Measurements from ENCODE around the gene FANCD2. TPM values are rescaled to one million over a fixed set of nuclear protein-coding genes. Genes with fewer than 3 reads are reported as not detected.

Gene FANCD2
- polyA plus RNA-seq, 3 donors = 1.3 to 11.6 (median 2.4) TPM

- Mint-ChIP-seq H3K9me3 (no peaks in the 10 kb centered on the region), H3K27ac (peak overlapping the region; percentile 78 to 92 (median 88)), H3K4me3 (no peak overlapping the region), H3K36me3 (peaks cover 27 to 65% of the 10 kb centered on the region in 2 donors), H3K4me1 (peaks cover 41% of the 10 kb centered on the region), H3K27me3 (ENCODE audit: low read depth in 3 of 3) (no peaks in the 10 kb centered on the region)
- 100% methylated on average over 1 of the region's 2 CpGs for WGBS (ENCODE audit: insufficient coverage)
- peaks cover 37 to 45% of the 10 kb centered on the region in 2 donors for H3K4me1 ChIP-seq (ENCODE audit: control insufficient read depth in 1 of 2, insufficient read depth in 2 of 2, low read length in 2 of 2)
- peaks cover 14% of the 10 kb centered on the region for H4K20me1 ChIP-seq (ENCODE audit: insufficient read depth, low read length)
- no peak overlapping the region for H2AFZ ChIP-seq (ENCODE audit: insufficient read depth, low read depth, low read length, poor library complexity, severe bottlenecking)
- intact Hi-C loops (cut with micrococcal nuclease) = no loop called here
- H3K9me3 ChIP-seq (replicated peaks in 1 of 2; ENCODE audit: control insufficient read depth in 1 of 2, insufficient read depth in 1 of 2, low read length in 2 of 2) = no peaks in the 10 kb centered on the region
- H3K4me3 ChIP-seq (replicated peaks in 1 of 3; ENCODE audit: low read depth in 2 of 3, low read length in 3 of 3) = no peak overlapping the region
- no peak for TF ChIP-seq CTCF (IDR thresholded peaks at IDR 0.05)
- peak overlapping the region; percentile 70 to 78 for H3K27ac ChIP-seq (ENCODE audit: low read depth in 1 of 2, low read length in 2 of 2)
- peaks cover 19 to 60% of the 10 kb centered on the region in 2 donors for H3K36me3 ChIP-seq (replicated peaks in 1 of 2; ENCODE audit: control insufficient read depth in 1 of 2, insufficient read depth in 2 of 2, low read length in 2 of 2)
- no peaks in the 10 kb centered on the region for H3K27me3 ChIP-seq (ENCODE audit: control insufficient read depth in 2 of 2, insufficient read depth in 2 of 2, low read length in 2 of 2)
- no peak for DNase-seq
- H3K79me2 ChIP-seq (ENCODE audit: insufficient read depth, low read length) = peaks cover 67% of the 10 kb centered on the region
- H3K4me2 ChIP-seq (replicated peaks; ENCODE audit: extremely low read depth, low read length, poor library complexity, severe bottlenecking) = no peak overlapping the region
- peak overlapping the region; percentile 27 for H3K9ac ChIP-seq (ENCODE audit: insufficient read depth, low read length, poor library complexity, severe bottlenecking)
These were observed 46.0 kb upstream of the FANCD2 start for GRCh38 chr3:9980251-9980650.

GRCh38 chr3:9986230-9986725, 40.0 kb upstream of the FANCD2 start:
- intact Hi-C loops (cut with micrococcal nuclease) = loop anchor here in 1 of 2 donors (5.0 kb wide), 1 partner anchor 54 kb away; the partner anchor contains the start of gene CRELD1
- Histone ChIP-seq H3K27me3 (ENCODE audit: control insufficient read depth in 2 of 2, insufficient read depth in 2 of 2, low read length in 2 of 2) (no peaks in the 10 kb centered on the region), H2AFZ (ENCODE audit: insufficient read depth, low read depth, low read length, poor library complexity, severe bottlenecking) (peak overlapping the region; percentile 86), H3K9me3 (replicated peaks in 1 of 2; ENCODE audit: control insufficient read depth in 1 of 2, insufficient read depth in 1 of 2, low read length in 2 of 2) (no peaks in the 10 kb centered on the region), H3K4me3 (replicated peaks in 1 of 3; ENCODE audit: low read depth in 2 of 3, low read length in 3 of 3) (peak overlapping the region; percentile 79 to 99 (median 93)), H3K36me3 (replicated peaks in 1 of 2; ENCODE audit: control insufficient read depth in 1 of 2, insufficient read depth in 2 of 2, low read length in 2 of 2) (peaks cover 8 to 22% of the 10 kb centered on the region in 2 donors), H3K4me1 (ENCODE audit: control insufficient read depth in 1 of 2, insufficient read depth in 2 of 2, low read length in 2 of 2) (peaks cover 22 to 28% of the 10 kb centered on the region in 2 donors), H3K79me2 (ENCODE audit: insufficient read depth, low read length) (peaks cover 76% of the 10 kb centered on the region), H3K4me2 (replicated peaks; ENCODE audit: extremely low read depth, low read length, poor library complexity, severe bottlenecking) (peak overlapping the region; percentile 86), H3K9ac (ENCODE audit: insufficient read depth, low read length, poor library complexity, severe bottlenecking) (peak overlapping the region; percentile 93), H4K20me1 (ENCODE audit: insufficient read depth, low read length) (peaks cover 6% of the 10 kb centered on the region), H3K27ac (ENCODE audit: low read depth in 1 of 2, low read length in 2 of 2) (peak overlapping the region; percentile 83 to 99)
- DNase-seq = no peak
- Mint-ChIP-seq H3K4me3 (peak overlapping the region; percentile 93 to 95), H3K36me3 (peaks cover 2 to 21% of the 10 kb centered on the region in 2 donors), H3K4me1 (peaks cover 23% of the 10 kb centered on the region), H3K9me3 (no peaks in the 10 kb centered on the region), H3K27ac (peak overlapping the region; percentile 96 to 98 (median 97)), H3K27me3 (ENCODE audit: low read depth in 3 of 3) (no peaks in the 10 kb centered on the region)
- TF ChIP-seq CTCF (IDR thresholded peaks at IDR 0.05) = no peak
- 1% methylated on average over 16 of the region's 17 CpGs for WGBS (ENCODE audit: insufficient coverage)
